Measurements from ENCODE around the gene NAALADL2.

DNA sequence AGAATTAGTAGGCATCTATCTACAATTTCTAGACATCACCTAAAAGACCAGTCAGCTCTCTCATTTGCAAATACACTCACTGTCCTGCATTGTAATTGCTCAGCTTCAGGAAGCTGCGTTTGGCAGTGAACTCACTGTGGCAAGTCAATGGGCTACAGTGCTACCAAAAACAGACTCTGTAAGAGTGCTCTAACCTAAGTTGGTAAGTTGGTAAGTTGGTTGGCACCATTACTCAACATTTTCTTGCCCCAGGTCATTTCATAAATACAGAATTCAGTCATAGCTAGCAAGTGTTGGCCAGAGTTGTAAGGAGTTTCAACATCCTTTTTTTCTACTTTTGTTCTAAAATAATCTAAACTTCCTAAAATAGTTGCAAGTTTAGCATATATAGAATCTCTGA, 466.3 kb downstream of the NAALADL2 start:
- TF ChIP-seq, protein P1, sequence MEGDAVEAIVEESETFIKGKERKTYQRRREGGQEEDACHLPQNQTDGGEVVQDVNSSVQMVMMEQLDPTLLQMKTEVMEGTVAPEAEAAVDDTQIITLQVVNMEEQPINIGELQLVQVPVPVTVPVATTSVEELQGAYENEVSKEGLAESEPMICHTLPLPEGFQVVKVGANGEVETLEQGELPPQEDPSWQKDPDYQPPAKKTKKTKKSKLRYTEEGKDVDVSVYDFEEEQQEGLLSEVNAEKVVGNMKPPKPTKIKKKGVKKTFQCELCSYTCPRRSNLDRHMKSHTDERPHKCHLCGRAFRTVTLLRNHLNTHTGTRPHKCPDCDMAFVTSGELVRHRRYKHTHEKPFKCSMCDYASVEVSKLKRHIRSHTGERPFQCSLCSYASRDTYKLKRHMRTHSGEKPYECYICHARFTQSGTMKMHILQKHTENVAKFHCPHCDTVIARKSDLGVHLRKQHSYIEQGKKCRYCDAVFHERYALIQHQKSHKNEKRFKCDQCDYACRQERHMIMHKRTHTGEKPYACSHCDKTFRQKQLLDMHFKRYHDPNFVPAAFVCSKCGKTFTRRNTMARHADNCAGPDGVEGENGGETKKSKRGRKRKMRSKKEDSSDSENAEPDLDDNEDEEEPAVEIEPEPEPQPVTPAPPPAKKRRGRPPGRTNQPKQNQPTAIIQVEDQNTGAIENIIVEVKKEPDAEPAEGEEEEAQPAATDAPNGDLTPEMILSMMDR (conservative IDR thresholded peaks at IDR 0.05 in 1 of 2, IDR thresholded peaks at IDR 0.05 in 1 of 2; ENCODE audit: low read depth in 1 of 2, low read length in 2 of 2) = no peak
- TF ChIP-seq EZH2 (IDR thresholded peaks at IDR 0.05; ENCODE audit: low read length, missing control alignments) = no peak
